ENCODE data around the gene AGK. TPM values are rescaled to one million over a fixed set of nuclear protein-coding genes. Genes with fewer than 3 reads are reported as not detected.

Gene AGK
- total and polyA plus RNA-seq, 7 donors = 7.8 to 21.3 (median 15.5) TPM

- 80 to 87% methylated on average over 4 of the region's 4 CpGs for WGBS, 2 donors
- peaks cover 0 to 3% (median 0%) of the 10 kb centered on the region in 4 donors for H3K4me1 ChIP-seq
- TF ChIP-seq POLR2AphosphoS5 (IDR thresholded peaks at IDR 0.05) = no peak
- TF ChIP-seq, protein P1, sequence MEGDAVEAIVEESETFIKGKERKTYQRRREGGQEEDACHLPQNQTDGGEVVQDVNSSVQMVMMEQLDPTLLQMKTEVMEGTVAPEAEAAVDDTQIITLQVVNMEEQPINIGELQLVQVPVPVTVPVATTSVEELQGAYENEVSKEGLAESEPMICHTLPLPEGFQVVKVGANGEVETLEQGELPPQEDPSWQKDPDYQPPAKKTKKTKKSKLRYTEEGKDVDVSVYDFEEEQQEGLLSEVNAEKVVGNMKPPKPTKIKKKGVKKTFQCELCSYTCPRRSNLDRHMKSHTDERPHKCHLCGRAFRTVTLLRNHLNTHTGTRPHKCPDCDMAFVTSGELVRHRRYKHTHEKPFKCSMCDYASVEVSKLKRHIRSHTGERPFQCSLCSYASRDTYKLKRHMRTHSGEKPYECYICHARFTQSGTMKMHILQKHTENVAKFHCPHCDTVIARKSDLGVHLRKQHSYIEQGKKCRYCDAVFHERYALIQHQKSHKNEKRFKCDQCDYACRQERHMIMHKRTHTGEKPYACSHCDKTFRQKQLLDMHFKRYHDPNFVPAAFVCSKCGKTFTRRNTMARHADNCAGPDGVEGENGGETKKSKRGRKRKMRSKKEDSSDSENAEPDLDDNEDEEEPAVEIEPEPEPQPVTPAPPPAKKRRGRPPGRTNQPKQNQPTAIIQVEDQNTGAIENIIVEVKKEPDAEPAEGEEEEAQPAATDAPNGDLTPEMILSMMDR (IDR thresholded peaks at IDR 0.05) = no peak
Measured at GRCh38 chr7:141691961-141692360, 140.8 kb downstream of the AGK start.

DNA sequence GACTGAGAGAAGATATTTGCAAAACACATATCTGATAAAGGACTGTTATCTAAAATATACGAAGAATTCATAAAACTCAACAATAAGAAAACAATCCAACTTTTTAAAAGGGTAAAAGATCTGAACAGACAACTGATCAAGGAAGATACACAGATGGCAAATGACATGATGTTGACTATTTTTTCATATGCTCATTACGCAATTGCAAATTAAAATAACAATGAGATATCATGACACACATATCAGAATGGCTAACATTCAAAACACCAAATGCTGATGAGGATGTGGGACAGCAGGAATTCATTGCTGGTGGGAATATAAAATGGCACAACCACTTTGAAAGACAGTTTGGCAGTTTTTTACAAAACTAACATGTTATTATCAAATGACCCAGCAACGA is 141.9 kb downstream of the AGK start:
- DNase-seq = no peak
- no peak overlapping the region for H3K27ac ChIP-seq
- 86 to 95% methylated on average over 3 of the region's 3 CpGs for WGBS, 2 donors
- H3K27me3 ChIP-seq = no peaks in the 10 kb centered on the region
- no peak overlapping the region for H3K4me3 ChIP-seq
- H3K9me3 ChIP-seq = no peaks in the 10 kb centered on the region
- no peaks in the 10 kb centered on the region for H3K36me3 ChIP-seq
- TF ChIP-seq POLR2A (IDR thresholded peaks at IDR 0.05) = no peak
- no peak for TF ChIP-seq POLR2AphosphoS5 (IDR thresholded peaks at IDR 0.05)
- TF ChIP-seq, protein P1 (IDR thresholded peaks at IDR 0.05) = no peak
- TF ChIP-seq EP300 (IDR thresholded peaks at IDR 0.05) = no peak
- peaks cover 0 to 3% (median under 1%) of the 10 kb centered on the region in 4 donors for H3K4me1 ChIP-seq
- intact Hi-C loops (cut with DNase I) = no loop called here

More at GRCh38 chr7:141691961-141692360, 140.8 kb downstream of the AGK start:
- no peak overlapping the region for H3K27ac ChIP-seq
- no peak for DNase-seq
- intact Hi-C loops (cut with DNase I) = no loop called here
- no peaks in the 10 kb centered on the region for H3K27me3 ChIP-seq
- no peak overlapping the region for H3K4me3 ChIP-seq
- H3K36me3 ChIP-seq = no peaks in the 10 kb centered on the region
- H3K9me3 ChIP-seq = no peaks in the 10 kb centered on the region

GRCh38 chr7:141695803-141696289 is 144.6 kb downstream of the AGK start:
- Histone ChIP-seq H3K27ac (no peak overlapping the region), H3K36me3 (no peaks in the 10 kb centered on the region), H3K4me3 (no peak overlapping the region), H3K27me3 (no peaks in the 10 kb centered on the region), H3K4me1 (peaks cover 0 to 10% (median 10%) of the 10 kb centered on the region in 4 donors), H3K9me3 (no peaks in the 10 kb centered on the region)
- no peak for DNase-seq
- no peak for TF ChIP-seq EP300 (IDR thresholded peaks at IDR 0.05)
- TF ChIP-seq POLR2AphosphoS5 (IDR thresholded peaks at IDR 0.05) = no peak
- no peak for TF ChIP-seq POLR2A (IDR thresholded peaks at IDR 0.05)
- TF ChIP-seq, protein P1 (IDR thresholded peaks at IDR 0.05) = no peak
- 15 to 59% methylated on average over 6 of the region's 6 CpGs for WGBS, 2 donors
- intact Hi-C loops (cut with DNase I) = no loop called here

GRCh38 chr7:141696348-141696747 is 145.1 kb downstream of the AGK start:
- peaks cover 0 to 13% (median 12%) of the 10 kb centered on the region in 4 donors for H3K4me1 ChIP-seq
- WGBS, 2 donors = 17 to 36% methylated on average over 2 of the region's 2 CpGs
- no peak for DNase-seq

More at GRCh38 chr7:141696348-141696747, 145.1 kb downstream of the AGK start:
- Histone ChIP-seq H3K27me3 (no peaks in the 10 kb centered on the region), H3K36me3 (no peaks in the 10 kb centered on the region), H3K9me3 (no peaks in the 10 kb centered on the region), H3K27ac (no peak overlapping the region), H3K4me3 (no peak overlapping the region)
- intact Hi-C loops (cut with DNase I) = no loop called here
- TF ChIP-seq POLR2A (IDR thresholded peaks at IDR 0.05) (no peak), EP300 (IDR thresholded peaks at IDR 0.05) (no peak), POLR2AphosphoS5 (IDR thresholded peaks at IDR 0.05) (no peak)
- TF ChIP-seq, protein P1 (IDR thresholded peaks at IDR 0.05) = no peak
